CD14-positive monocyte (primary cell): ENCODE measurements around the gene SLC25A1. TPM values are rescaled to one million over a fixed set of nuclear protein-coding genes. Genes with fewer than 3 reads are reported as not detected.

ENCODE experiments used
- DNase-seq, 3 donors: peaks; one replicate each; pipeline ENCODE4 v3.0.0-alpha.2; 2011 to 2022
- H2AFZ ChIP-seq: 2 replicates; pipeline ENCODE4 v1.6.0; 2012; ENCODE audit warnings: mild to moderate bottlenecking, low read depth, low read length, inconsistent platforms; ENCODE audit not compliant: insufficient read depth, poor library complexity, severe bottlenecking
- H3K27ac ChIP-seq, 2 donors: 1 replicate in 1 of 2; 2 replicates in 1 of 2; pipeline ENCODE4 v1.5.1; 2012 to 2013; ENCODE audit warnings: low read length in 2 of 2, control low read depth in 1 of 2, inconsistent platforms in 1 of 2, low read depth in 1 of 2, mild to moderate bottlenecking in 1 of 2
- H3K27me3 ChIP-seq, 2 donors: one replicate each; pipeline versions ENCODE4 v1.6.0 to v1.6.1; 2011 to 2013; ENCODE audit warnings: low read length in 2 of 2; ENCODE audit not compliant: control insufficient read depth in 2 of 2, insufficient read depth in 2 of 2
- H3K36me3 ChIP-seq, 2 donors: replicated peaks in 1 of 2; 1 replicate in 1 of 2; 2 replicates in 1 of 2; pipeline versions ENCODE4 v1.5.1 to v1.6.1; 2012 to 2013; ENCODE audit warnings: low read length in 2 of 2, control low read depth in 1 of 2, inconsistent platforms in 1 of 2, mild to moderate bottlenecking in 1 of 2; ENCODE audit not compliant: insufficient read depth in 2 of 2, control insufficient read depth in 1 of 2
- H3K4me1 ChIP-seq, 2 donors: 1 replicate in 1 of 2; 2 replicates in 1 of 2; pipeline versions ENCODE4 v1.5.1 to v1.6.1; 2012 to 2013; ENCODE audit warnings: low read length in 2 of 2, control low read depth in 1 of 2, inconsistent platforms in 1 of 2, mild to moderate bottlenecking in 1 of 2, moderate library complexity in 1 of 2; ENCODE audit not compliant: insufficient read depth in 2 of 2, control insufficient read depth in 1 of 2
- H3K4me2 ChIP-seq: replicated peaks from 2 replicates; pipeline ENCODE3; 2012; ENCODE audit warnings: low read length, moderate library complexity, mild to moderate bottlenecking; ENCODE audit not compliant: poor library complexity, severe bottlenecking; ENCODE audit errors: extremely low read depth
- H3K4me3 ChIP-seq, 3 experiments: fragments of 200-600 bp in 1 of 3; sonication (generic) in 1 of 3; replicated peaks in 1 of 3; 1 replicate in 2 of 3; 2 replicates in 1 of 3; pipeline ENCODE4 v1.5.1; 2011 to 2013; ENCODE audit warnings: low read length in 3 of 3, mild to moderate bottlenecking in 3 of 3, control low read depth in 2 of 3, low read depth in 2 of 3, inconsistent platforms in 1 of 3, moderate library complexity in 1 of 3
- H3K79me2 ChIP-seq: 2 replicates; pipeline ENCODE4 v1.6.0; 2012; ENCODE audit warnings: mild to moderate bottlenecking, control low read depth, inconsistent platforms, low read length, moderate library complexity; ENCODE audit not compliant: insufficient read depth
- H3K9ac ChIP-seq: 2 replicates; pipeline ENCODE4 v1.6.0; 2017; ENCODE audit warnings: low read length, mild to moderate bottlenecking; ENCODE audit not compliant: insufficient read depth, poor library complexity, severe bottlenecking
- H3K9me3 ChIP-seq, 2 donors: replicated peaks in 1 of 2; 1 replicate in 1 of 2; 2 replicates in 1 of 2; pipeline versions ENCODE4 v1.5.1 to v1.6.1; 2012 to 2013; ENCODE audit warnings: low read length in 2 of 2, control low read depth in 1 of 2; ENCODE audit not compliant: control insufficient read depth in 1 of 2, insufficient read depth in 1 of 2
- H4K20me1 ChIP-seq: 2 replicates; pipeline ENCODE4 v1.6.0; 2012; ENCODE audit warnings: mild to moderate bottlenecking, low read length, control low read depth, moderate library complexity; ENCODE audit not compliant: insufficient read depth
- H3K27ac Mint-ChIP-seq, 7 donors: one replicate each; pipeline ENCODE4 v1.8.0; 2020; ENCODE audit warnings: mild to moderate bottlenecking in 7 of 7, mixed read lengths in 7 of 7, moderate library complexity in 6 of 7, inconsistent platforms in 2 of 7
- H3K27me3 Mint-ChIP-seq, 3 donors: one replicate each; pipeline ENCODE4 v1.8.0; 2021 to 2022; ENCODE audit warnings: low read depth in 3 of 3, mild to moderate bottlenecking in 3 of 3, mixed read lengths in 3 of 3, moderate library complexity in 3 of 3, inconsistent platforms in 1 of 3
- H3K36me3 Mint-ChIP-seq, 2 donors: one replicate each; pipeline ENCODE4 v1.8.0; 2020; ENCODE audit warnings: mixed read lengths in 2 of 2, inconsistent platforms in 1 of 2, mild to moderate bottlenecking in 1 of 2
- H3K4me1 Mint-ChIP-seq: one replicate; pipeline ENCODE4 v1.8.0; 2020; ENCODE audit warnings: mild to moderate bottlenecking, mixed read lengths
- H3K4me3 Mint-ChIP-seq, 2 donors: one replicate each; pipeline ENCODE4 v1.8.0; 2020; ENCODE audit warnings: mild to moderate bottlenecking in 2 of 2, mixed read lengths in 2 of 2, moderate library complexity in 1 of 2
- H3K9me3 Mint-ChIP-seq, 7 donors: one replicate each; pipeline ENCODE4 v1.8.0; 2020 to 2022; ENCODE audit warnings: mixed read lengths in 7 of 7, mild to moderate bottlenecking in 6 of 7, moderate library complexity in 6 of 7, inconsistent platforms in 2 of 7
- WGBS: methylation state at CpG from one replicate; pipeline ENCODE4 v1.1.5; 2013; ENCODE audit warnings: missing lambda C conversion rate; ENCODE audit not compliant: insufficient coverage; 5-methylcytosine and 5-hydroxymethylcytosine counted together
- intact Hi-C, 2 donors: fragments of 100-400 bp; cut with micrococcal nuclease; formaldehyde crosslinking; loops; one replicate each; pipeline versions ENCODE4 v1.15.0 to v1.15.1; 2023
- polyA plus RNA-seq, 3 donors: library from polyadenylated mRNA; depleted of rRNA in 1 of 3; unstranded in 2 of 3; stranded (reverse) in 1 of 3; fragments of 300-500 nt in 2 of 3; fragments of >200 nt in 1 of 3; fragmentation: Illumina TruSeq in 2 of 3; gene quantifications; 1 replicate in 2 of 3; 2 replicates in 1 of 3; pipeline ENCODE4 v1.2.3, GENCODE V29; 2012 to 2021
- TF ChIP-seq, protein P1 (sequence below): fragments of 200-600 bp; IDR thresholded peaks from one replicate; pipeline ENCODE4 v1.8.0; 2022; ENCODE audit warnings: antibody characterized with exemption, mild to moderate bottlenecking

The SLC25A1 gene
- polyA plus RNA-seq, 3 donors, result 15.2 to 37.4 (median 35.1) TPM

DNA sequence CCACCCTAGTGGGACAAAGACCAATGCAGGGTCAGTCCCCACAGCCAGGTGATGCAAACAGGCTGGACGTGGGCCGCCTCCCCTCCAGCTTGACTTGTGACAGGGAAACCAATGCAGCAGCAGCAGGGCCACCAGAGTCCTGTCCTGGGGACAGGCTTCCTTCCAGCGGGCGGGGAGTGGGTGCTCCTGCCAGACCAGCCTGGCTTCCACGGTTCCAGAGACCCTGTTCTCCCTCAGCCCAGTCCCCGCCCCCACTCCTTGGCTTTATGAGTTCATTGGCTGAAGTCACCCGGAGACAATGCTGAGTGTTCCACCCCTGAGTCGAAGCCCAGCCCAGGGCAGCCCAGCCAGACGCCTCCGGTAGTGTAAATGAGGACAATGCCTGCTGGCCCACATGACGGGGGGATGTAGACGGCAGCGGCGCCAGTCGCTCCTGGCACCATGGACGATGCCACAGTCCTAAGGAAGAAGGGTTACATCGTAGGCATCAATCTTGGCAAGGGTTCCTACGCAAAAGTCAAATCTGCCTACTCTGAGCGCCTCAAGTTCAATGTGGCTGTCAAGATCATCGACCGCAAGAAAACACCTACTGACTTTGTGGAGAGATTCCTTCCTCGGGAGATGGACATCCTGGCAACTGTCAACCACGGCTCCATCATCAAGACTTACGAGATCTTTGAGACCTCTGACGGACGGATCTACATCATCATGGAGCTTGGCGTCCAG is 47.4 kb downstream of the SLC25A1 start, which contains the start of gene TSSK2:
Gene TSSK2 (plus strand): TSS at position 350 of the 726 bp plus-strand sequence. CDS start 92 bp downstream, at position 442.
- H3K27ac Mint-ChIP-seq, result peak within 1 kb of the TSS in 2 of 7 donors; percentile 0 to 39
- peaks cover 43 to 50% of the 10 kb centered on the region in 2 donors for H3K36me3 Mint-ChIP-seq

DNA sequence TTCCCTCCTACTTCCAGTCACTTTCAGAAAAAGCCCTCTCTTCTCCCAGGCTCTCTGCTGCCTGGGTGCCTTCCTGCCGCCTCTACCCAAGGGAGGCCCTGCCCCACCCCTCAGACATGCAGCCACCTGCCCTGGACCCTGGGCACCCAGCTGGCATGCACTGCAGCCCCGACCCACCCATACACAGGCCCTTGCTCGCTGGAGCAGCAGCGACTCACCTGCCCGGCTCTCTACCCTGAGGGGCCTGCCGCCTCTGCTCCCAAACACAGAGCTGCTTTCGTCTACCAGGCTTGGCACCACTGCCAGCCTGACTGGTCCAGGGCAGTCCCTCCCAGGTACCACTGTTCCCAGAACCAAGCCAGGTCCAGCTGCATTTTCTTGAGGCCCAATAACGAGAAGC is 48.7 kb downstream of the SLC25A1 start:
- Histone ChIP-seq H3K27ac (no peak overlapping the region), H4K20me1 (no peaks in the 10 kb centered on the region), H3K4me2 (no peak overlapping the region), H3K79me2 (no peaks in the 10 kb centered on the region), H3K4me3 (no peak overlapping the region), H2AFZ (no peak overlapping the region), H3K27me3 (no peaks in the 10 kb centered on the region), H3K9me3 (no peaks in the 10 kb centered on the region), H3K9ac (no peak overlapping the region), H3K4me1 (no peaks in the 10 kb centered on the region), H3K36me3 (peaks cover 36 to 42% of the 10 kb centered on the region in 2 donors)
- WGBS, result 98% methylated on average over 7 of the region's 8 CpGs
- no peak overlapping the region for H3K4me3 Mint-ChIP-seq
- peaks cover 0 to 3% (median 2%) of the 10 kb centered on the region in 3 donors for H3K27me3 Mint-ChIP-seq
- H3K36me3 Mint-ChIP-seq, result peaks cover 34 to 39% of the 10 kb centered on the region in 2 donors
- H3K27ac Mint-ChIP-seq, result no peak overlapping the region
- TF ChIP-seq, protein P1, sequence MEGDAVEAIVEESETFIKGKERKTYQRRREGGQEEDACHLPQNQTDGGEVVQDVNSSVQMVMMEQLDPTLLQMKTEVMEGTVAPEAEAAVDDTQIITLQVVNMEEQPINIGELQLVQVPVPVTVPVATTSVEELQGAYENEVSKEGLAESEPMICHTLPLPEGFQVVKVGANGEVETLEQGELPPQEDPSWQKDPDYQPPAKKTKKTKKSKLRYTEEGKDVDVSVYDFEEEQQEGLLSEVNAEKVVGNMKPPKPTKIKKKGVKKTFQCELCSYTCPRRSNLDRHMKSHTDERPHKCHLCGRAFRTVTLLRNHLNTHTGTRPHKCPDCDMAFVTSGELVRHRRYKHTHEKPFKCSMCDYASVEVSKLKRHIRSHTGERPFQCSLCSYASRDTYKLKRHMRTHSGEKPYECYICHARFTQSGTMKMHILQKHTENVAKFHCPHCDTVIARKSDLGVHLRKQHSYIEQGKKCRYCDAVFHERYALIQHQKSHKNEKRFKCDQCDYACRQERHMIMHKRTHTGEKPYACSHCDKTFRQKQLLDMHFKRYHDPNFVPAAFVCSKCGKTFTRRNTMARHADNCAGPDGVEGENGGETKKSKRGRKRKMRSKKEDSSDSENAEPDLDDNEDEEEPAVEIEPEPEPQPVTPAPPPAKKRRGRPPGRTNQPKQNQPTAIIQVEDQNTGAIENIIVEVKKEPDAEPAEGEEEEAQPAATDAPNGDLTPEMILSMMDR, result no peak
- H3K9me3 Mint-ChIP-seq, result peaks cover 0 to 3% (median 0%) of the 10 kb centered on the region in 7 donors
- intact Hi-C loops, result no loop called here
- H3K4me1 Mint-ChIP-seq, result peaks cover 1% of the 10 kb centered on the region
- no peak for DNase-seq

More for the DNA sequence above, 47.4 kb downstream of the SLC25A1 start, which contains the start of gene TSSK2:
- H3K36me3 ChIP-seq, result peaks cover 46 to 53% of the 10 kb centered on the region in 2 donors
- no peak within 1 kb of the TSS for H3K4me2 ChIP-seq
- no peak within 1 kb of the TSS for H2AFZ ChIP-seq
- H4K20me1 ChIP-seq, result no peaks in the 10 kb centered on the region
- Mint-ChIP-seq H3K27me3 (peaks cover 0 to 3% (median 2%) of the 10 kb centered on the region in 3 donors), H3K4me1 (peaks cover 1% of the 10 kb centered on the region), H3K9me3 (no peaks in the 10 kb centered on the region), H3K4me3 (no peak within 1 kb of the TSS)
- H3K9ac ChIP-seq, result no peak within 1 kb of the TSS
- TF ChIP-seq, protein P1, result no peak
- no peaks in the 10 kb centered on the region for H3K27me3 ChIP-seq
- intact Hi-C loops, result no loop called here
- DNase-seq, result no peak
- whole genome bisulfite sequencing, result 95% methylated on average over 27 of the region's 27 CpGs
- H3K4me3 ChIP-seq, result no peak within 1 kb of the TSS
- no peak within 1 kb of the TSS for H3K27ac ChIP-seq
- no peaks in the 10 kb centered on the region for H3K9me3 ChIP-seq
- H3K79me2 ChIP-seq, result no peaks in the 10 kb centered on the region
- no peaks in the 10 kb centered on the region for H3K4me1 ChIP-seq
